Activated CD4-positive, alpha-beta T cell treated with anti-CD3 and anti-CD28 coated beads, Interleukin-2, amount 50 U/mL, for 4 hours (primary cell): ENCODE data around the gene SFXN2.
A peak's percentile ranks its signal among the peaks of the same experiment; 100 is the strongest.
"Not testable (repeated sequence)": the region's sequence is repeated elsewhere in the genome, so short reads cannot be mapped to it uniquely, and the experiment has no call there.

Source experiments
- DNase-seq, 2 experiments: peaks; one replicate each; pipeline ENCODE4 v3.0.0-alpha.2; 2020

SFXN2 gene, protein sequence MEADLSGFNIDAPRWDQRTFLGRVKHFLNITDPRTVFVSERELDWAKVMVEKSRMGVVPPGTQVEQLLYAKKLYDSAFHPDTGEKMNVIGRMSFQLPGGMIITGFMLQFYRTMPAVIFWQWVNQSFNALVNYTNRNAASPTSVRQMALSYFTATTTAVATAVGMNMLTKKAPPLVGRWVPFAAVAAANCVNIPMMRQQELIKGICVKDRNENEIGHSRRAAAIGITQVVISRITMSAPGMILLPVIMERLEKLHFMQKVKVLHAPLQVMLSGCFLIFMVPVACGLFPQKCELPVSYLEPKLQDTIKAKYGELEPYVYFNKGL

GRCh38 chr10:102714621-102715455, at the start of gene SFXN2:
Gene SFXN2, plus strand, starts transcription at chr10:102714636. Its CDS starts 12,001 bp downstream, at chr10:102726637.
- peak; percentile 39 to 42 for DNase-seq

GRCh38 chr10:102665904-102666509, 48.4 kb upstream of the SFXN2 start:
- DNase-seq = no peak

GRCh38 chr10:102667411-102667810, 47.0 kb upstream of the SFXN2 start:
- DNase-seq = not testable (repeated sequence)

GRCh38 chr10:102668326-102669107, 45.9 kb upstream of the SFXN2 start:
- DNase-seq = no peak

DNA sequence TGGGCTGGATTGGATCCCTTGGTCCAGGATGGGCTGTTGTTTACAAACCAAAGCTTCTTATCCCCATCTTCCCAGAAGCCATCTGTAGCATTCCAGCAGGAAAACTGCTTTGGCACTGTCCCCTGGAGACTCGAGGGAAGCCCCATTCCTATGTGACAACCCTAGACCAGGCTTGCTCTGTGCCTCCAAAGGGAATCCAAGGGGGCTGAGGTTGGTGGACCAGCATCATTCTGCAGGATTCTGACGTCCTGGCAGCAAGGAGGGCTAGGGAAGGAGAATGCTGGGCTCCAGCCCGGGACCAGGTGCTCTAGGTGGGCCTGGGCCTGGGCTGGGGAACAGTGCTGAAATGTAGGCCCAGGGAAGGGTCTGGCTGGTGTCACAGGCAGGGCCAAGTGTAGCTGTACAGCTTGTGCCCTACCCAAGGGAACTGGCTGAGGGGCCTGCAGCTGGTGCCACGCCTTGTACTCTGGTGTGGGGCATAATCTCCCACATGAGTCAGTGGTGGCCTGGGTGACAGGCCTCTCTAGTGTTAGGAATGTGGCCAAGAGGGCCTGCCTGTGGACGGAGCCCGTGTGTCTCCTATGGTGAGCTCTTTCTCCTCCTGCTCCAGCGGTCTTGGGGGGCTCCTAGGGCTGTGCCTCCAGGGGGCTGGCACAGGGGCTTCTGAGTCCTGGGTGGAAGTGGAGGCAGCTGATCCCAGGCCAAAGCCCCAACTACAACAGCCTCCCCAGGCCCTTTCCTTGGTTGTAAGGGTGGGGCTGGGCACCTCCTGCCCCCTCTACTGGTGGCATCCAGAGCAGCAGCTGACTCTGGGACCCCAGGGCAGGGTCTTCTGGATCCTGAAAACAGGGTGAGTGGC, 45.0 kb upstream of the SFXN2 start:
- DNase-seq = no peak

- no peak for DNase-seq
Observed at GRCh38 chr10:102670065-102670670, 44.3 kb upstream of the SFXN2 start.

- DNase-seq = no peak
Observed at GRCh38 chr10:102670871-102671434, 43.5 kb upstream of the SFXN2 start.

DNA sequence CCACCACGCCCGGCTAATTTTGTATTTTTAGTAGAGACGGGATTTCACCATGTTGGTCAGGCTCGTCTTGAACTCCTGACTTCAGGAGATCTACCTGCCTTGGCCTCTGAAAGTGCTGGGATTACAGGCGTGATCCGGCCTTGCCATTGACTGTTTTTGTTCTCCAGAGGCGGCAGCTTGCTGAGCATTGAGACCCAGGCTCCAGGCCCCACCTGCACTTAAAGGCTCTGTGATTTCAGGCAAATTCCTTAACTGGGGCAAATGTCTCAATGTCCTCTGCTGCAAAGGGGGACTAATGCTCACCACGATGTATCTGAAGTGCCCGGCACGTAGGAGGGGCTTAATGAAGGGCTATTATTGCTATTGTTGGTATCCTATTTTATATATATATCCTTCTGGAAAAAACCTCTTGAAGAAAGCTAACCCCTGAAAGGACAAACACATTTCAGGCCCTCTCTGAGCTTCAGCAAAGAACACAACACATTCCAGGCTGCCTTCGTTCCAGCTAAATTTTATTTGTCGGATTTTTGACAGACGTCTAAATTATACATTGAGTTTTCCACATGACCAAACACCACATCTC, 41.1 kb upstream of the SFXN2 start:
- DNase-seq = no peak

DNA sequence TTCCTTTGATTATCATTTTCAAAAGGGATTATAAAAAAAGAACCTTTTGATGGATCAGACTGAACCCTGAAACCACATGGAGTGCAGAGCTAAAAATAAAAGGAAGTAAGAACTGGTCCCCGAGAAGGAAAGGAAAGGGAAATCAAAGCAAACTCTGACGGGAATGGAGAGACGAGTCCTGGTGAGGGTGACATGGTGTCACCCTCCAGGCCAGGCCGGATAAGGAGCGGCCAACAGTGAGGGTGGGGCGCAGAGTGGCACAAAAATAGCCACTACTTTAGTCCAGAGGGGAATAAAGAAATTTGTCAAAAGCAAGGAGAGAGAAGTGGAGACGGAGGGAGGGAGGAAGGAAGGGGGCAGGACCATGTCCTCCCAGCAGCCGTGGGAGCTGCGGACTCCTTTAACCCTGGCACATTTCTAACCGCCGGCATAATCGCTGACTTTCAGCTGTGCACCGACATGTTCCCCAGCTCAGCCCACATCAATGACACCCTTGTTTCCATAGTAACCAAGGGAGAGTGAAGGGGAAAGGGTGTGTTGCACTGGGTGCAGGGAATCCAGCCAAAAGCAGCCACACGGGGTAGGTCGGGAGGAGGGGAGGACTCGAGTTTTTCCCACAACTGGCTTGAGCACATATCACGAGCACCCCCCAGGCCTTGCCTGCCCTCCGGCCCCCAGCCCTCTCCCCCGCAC, 40.5 kb upstream of the SFXN2 start:
- peak; percentile 52 to 55 for DNase-seq

GRCh38 chr10:102674566-102674965, 39.9 kb upstream of the SFXN2 start:
- no peak for DNase-seq

DNA sequence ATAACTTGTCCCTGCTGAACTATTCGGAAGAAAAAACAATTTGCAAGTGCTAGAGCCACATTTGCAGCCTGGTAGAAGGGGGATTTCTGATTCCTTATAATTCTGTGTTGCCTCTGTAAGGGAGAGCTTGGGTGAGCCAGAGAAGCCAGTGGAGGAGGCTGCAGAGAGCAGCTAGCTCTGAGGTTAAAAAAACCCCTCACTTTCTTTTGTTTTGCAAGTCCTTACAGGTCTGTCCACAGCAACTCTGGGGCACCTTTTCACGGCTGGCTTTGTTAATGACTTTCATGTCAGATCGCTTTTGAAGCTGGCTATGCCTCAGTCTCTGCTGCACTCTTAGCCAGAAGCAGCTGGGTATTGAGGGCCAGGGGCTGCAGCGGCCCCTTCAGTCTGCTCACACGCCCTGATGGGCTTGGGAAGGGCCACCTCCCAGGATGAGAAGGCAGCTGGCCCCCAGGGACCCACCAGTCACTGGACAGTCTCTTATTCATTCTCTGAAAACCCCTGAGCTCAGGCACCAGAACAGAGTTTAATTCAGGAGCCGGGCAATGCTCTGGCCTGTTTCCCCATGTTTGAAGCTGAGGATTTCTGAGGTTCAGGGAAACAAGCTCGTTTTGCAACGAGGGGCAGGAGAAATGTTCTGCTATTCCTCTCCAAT, 39.3 kb upstream of the SFXN2 start:
- DNase-seq = no peak

DNA sequence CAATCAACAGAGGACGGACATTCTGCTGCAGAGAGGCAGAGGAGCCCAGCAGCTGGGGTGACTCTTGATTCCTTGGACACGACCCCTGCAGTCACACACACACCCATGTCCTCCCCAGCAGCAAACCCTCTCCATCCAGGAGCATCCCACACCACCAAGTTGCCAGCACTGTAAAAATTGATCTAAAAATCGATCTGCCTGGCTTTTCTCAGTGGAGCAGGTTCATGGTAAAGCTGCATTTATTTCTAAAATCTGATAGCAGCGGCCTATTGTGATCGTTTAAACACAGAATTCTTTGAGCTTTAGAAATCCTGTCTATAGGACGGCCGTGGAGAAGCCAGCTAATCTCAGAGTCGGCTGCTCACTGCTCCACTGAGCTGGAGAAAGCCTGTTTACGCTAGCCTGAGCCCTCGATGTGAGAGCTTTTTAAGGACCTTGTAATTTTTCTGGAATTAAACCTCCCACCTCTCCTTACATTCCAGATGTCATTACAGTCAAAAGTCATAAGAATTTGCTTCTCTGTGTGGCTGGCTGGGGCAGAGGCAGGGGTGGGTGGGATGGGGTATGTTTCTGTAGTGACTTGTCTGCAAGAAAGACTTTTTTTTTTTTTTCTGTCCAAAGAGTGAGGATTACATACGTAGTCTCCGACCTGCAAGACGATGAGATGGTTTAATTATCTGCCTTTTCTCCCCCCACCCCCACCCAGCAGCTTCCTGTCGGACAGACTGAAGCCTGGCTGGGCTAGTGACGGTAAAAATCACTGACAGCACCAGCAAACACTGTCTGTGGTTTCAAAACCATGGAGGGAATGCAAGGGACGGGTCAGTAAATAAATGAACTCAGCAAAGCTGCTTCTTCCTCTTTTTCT, 38.5 kb upstream of the SFXN2 start:
- DNase-seq = no peak

GRCh38 chr10:102676534-102677315, 37.7 kb upstream of the SFXN2 start:
- no peak for DNase-seq

GRCh38 chr10:102677331-102678067, 36.9 kb upstream of the SFXN2 start:
- DNase-seq = no peak

DNA sequence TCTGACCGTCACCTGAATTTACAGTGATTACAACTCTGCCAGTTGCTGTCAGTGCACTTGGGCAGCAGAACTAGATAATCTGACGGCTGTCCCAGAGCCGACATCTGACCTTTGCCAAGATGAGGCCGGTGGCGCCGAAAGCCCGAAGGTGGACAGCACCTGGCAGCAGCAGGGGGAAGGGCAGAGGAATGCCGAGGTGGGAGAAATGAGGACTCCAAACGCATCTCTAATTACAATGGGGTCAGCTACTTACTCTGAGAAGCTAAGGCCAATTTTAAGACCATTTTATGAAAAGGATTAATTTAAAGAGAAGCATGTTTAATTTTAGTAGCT, 36.4 kb upstream of the SFXN2 start:
- DNase-seq = no peak

- DNase-seq = no peak
Observed at GRCh38 chr10:102678842-102679289, 35.6 kb upstream of the SFXN2 start.

DNA sequence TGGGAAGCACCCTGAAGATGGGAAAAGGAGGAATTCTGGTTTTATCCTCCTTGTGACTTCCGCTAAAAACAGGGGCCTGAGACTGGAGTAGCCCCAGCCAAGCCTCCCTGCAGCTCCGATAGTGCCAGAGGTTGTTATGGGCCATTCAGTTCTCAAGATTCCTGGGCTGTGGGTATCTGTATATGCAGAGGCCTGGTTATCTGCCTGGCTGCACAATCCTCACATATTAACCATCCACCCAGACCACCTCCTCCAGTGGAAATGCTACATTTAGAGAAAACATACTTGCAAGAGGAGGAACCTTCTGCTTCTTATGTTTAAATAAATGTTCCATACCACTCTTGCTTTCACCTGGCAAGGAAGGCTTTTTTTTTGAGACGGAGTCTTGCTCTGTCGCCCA, 34.8 kb upstream of the SFXN2 start:
- no peak for DNase-seq
